Endometrial microvascular endothelial cells (primary cell): Measurements from ENCODE around the gene BARHL2. TPM values are rescaled to one million over a fixed set of nuclear protein-coding genes. Genes with fewer than 3 reads are reported as not detected.

Experiments used
- in situ Hi-C: cut with HindIII; loops from 2 replicates; pipeline ENCODE4 v1.10.0; 2017; ENCODE audit warnings: low sequenced_read_pairs, low pct_unique_long_range_greater_than_20kb; ENCODE audit errors: inconsistent ontology term
- total RNA-seq: library from RNA; depleted of rRNA; stranded (reverse); fragments of >200 nt; gene quantifications from one replicate; pipeline ENCODE4 v1.2.3, GENCODE V29; 2015; ENCODE audit errors: inconsistent ontology term

The BARHL2 gene
- total RNA-seq: not detected

GRCh38 chr1:90716552-90717355 lies at the start of gene BARHL2:
Gene BARHL2 (minus strand): TSS chr1:90717302. CDS start chr1:90717195, 107 bp downstream.
- in situ Hi-C loops: no loop called here

- in situ Hi-C loops: no loop called here
Observed at GRCh38 chr1:90763930-90764329, 46.8 kb upstream of the BARHL2 start.

- in situ Hi-C loops: no loop called here
Observed at GRCh38 chr1:90763506-90763905, 46.4 kb upstream of the BARHL2 start.

GRCh38 chr1:90761781-90762589 lies 44.9 kb upstream of the BARHL2 start:
- in situ Hi-C loops: no loop called here

- in situ Hi-C loops: no loop called here
Observed at GRCh38 chr1:90761156-90761555, 44.1 kb upstream of the BARHL2 start.

GRCh38 chr1:90753556-90753955 lies 36.5 kb upstream of the BARHL2 start:
- in situ Hi-C loops: no loop called here

GRCh38 chr1:90748668-90749067 lies 31.6 kb upstream of the BARHL2 start:
- in situ Hi-C loops: no loop called here

- in situ Hi-C loops: no loop called here
Observed at GRCh38 chr1:90746857-90747256, 29.8 kb upstream of the BARHL2 start.

GRCh38 chr1:90745972-90746371 lies 28.9 kb upstream of the BARHL2 start:
- in situ Hi-C loops: no loop called here

- in situ Hi-C loops: no loop called here
Observed at GRCh38 chr1:90732136-90732535, 15.0 kb upstream of the BARHL2 start.

- in situ Hi-C loops: no loop called here
Observed at GRCh38 chr1:90731382-90732050, 14.4 kb upstream of the BARHL2 start.

- in situ Hi-C loops: no loop called here
Observed at GRCh38 chr1:90730243-90731022, 13.3 kb upstream of the BARHL2 start.

- in situ Hi-C loops: no loop called here
Observed at GRCh38 chr1:90729504-90730242, 12.6 kb upstream of the BARHL2 start.

GRCh38 chr1:90728502-90729287 lies 11.6 kb upstream of the BARHL2 start:
- in situ Hi-C loops: no loop called here

GRCh38 chr1:90727917-90728501 lies 10.9 kb upstream of the BARHL2 start:
- in situ Hi-C loops: no loop called here

GRCh38 chr1:90726986-90727480 lies 9.9 kb upstream of the BARHL2 start:
- in situ Hi-C loops: no loop called here

- in situ Hi-C loops: no loop called here
Observed at GRCh38 chr1:90726425-90726985, 9.4 kb upstream of the BARHL2 start.
